H1 (cell line): Measurements from ENCODE around the gene ABHD8. TPM values are rescaled to one million over a fixed set of nuclear protein-coding genes. Genes with fewer than 3 reads are reported as not detected.

Experiments
- CTCF ChIA-PET: fragments of 300-600 bp; sonication (Branson Sonifier 250); formaldehyde crosslinking; loops from one replicate; lab custom pipeline; 2021; ENCODE audit not compliant: partially characterized antibody; lab: Charles Lee
- POLR2A ChIA-PET: fragments of 300-600 bp; sonication (Branson Sonifier 250); formaldehyde crosslinking; loops from one replicate; lab custom pipeline; 2021; ENCODE audit warnings: inconsistent platforms; ENCODE audit not compliant: partially characterized antibody; lab: Charles Lee
- DNase-seq, 2 experiments: peaks; one replicate each; pipeline versions ENCODE4 v3.0.0 to v3.0.0-alpha.2; 2010 to 2022; ENCODE audit warnings: low spot score in 2 of 2, low read depth in 1 of 2, mixed read lengths in 1 of 2
- FAIRE-seq: peaks from 2 replicates; lab custom pipeline; 2011; peaks lifted over from hg19 to GRCh38; lab: Jason Lieb, UNC
- H2AFZ ChIP-seq: 2 replicates; pipeline ENCODE4 v1.8.1; 2012; ENCODE audit warnings: low read length, inconsistent platforms
- H2AK5ac ChIP-seq: 2 replicates; pipeline ENCODE4 v1.6.1; 2013; ENCODE audit warnings: low read depth, low read length
- H2BK120ac ChIP-seq: replicated peaks from 2 replicates; pipeline ENCODE3; 2013; ENCODE audit warnings: low read depth, low read length, inconsistent platforms
- H2BK12ac ChIP-seq: 2 replicates; pipeline ENCODE4 v1.6.1; 2013; ENCODE audit warnings: low read depth, low read length
- H2BK15ac ChIP-seq: 2 replicates; pipeline ENCODE4 v1.6.1; 2013; ENCODE audit warnings: low read length
- H2BK20ac ChIP-seq: 2 replicates; pipeline ENCODE4 v1.6.1; 2013; ENCODE audit warnings: low read length
- H2BK5ac ChIP-seq: 2 replicates; pipeline ENCODE4 v1.6.1; 2013; ENCODE audit warnings: low read depth, low read length
- H3K14ac ChIP-seq: 2 replicates; pipeline ENCODE4 v1.6.1; 2013; ENCODE audit warnings: inconsistent platforms; ENCODE audit not compliant: insufficient read length
- H3K18ac ChIP-seq: 2 replicates; pipeline ENCODE4 v1.6.1; 2013; ENCODE audit warnings: low read length; ENCODE audit errors: extremely low read depth
- H3K23ac ChIP-seq: 2 replicates; pipeline ENCODE4 v1.6.1; 2013; ENCODE audit warnings: inconsistent platforms; ENCODE audit not compliant: insufficient read length
- H3K23me2 ChIP-seq: 2 replicates; pipeline ENCODE4 v1.6.1; 2013; ENCODE audit warnings: low read depth, low read length
- H3K27ac ChIP-seq: 2 replicates; pipeline ENCODE4 v1.6.1; 2011; ENCODE audit warnings: low read depth, low read length, inconsistent platforms
- H3K27me3 ChIP-seq, 4 experiments: replicated peaks in 1 of 4; 1 replicate in 1 of 4; 2 replicates in 3 of 4; pipeline versions ENCODE4 v1.6.1 to v1.8.1; 2011 to 2013; ENCODE audit warnings: low read length in 3 of 4, mild to moderate bottlenecking in 3 of 4, inconsistent platforms in 2 of 4, mixed read lengths in 2 of 4, moderate library complexity in 1 of 4; ENCODE audit not compliant: control insufficient read depth in 3 of 4, insufficient read depth in 3 of 4; ENCODE audit errors: extremely low read depth in 1 of 4
- H3K36me3 ChIP-seq, 4 experiments: 2 replicates each; pipeline versions ENCODE4 v1.6.1 to v1.8.1; 2011 to 2013; ENCODE audit warnings: mild to moderate bottlenecking in 4 of 4, low read length in 3 of 4, moderate library complexity in 2 of 4, control low read depth in 1 of 4, inconsistent platforms in 1 of 4; ENCODE audit not compliant: insufficient read depth in 4 of 4, control insufficient read depth in 2 of 4
- H3K4ac ChIP-seq: replicated peaks from 2 replicates; pipeline ENCODE3; 2013; ENCODE audit warnings: low read length, low read depth, mixed read lengths, inconsistent platforms; ENCODE audit not compliant: insufficient read length
- H3K4me1 ChIP-seq, 4 experiments: replicated peaks in 1 of 4; 1 replicate in 1 of 4; 2 replicates in 3 of 4; pipeline versions ENCODE4 v1.6.1 to v1.8.1; 2011 to 2013; ENCODE audit warnings: low read length in 3 of 4, inconsistent platforms in 2 of 4, mixed read lengths in 1 of 4; ENCODE audit not compliant: insufficient read depth in 4 of 4, control insufficient read depth in 3 of 4
- H3K4me2 ChIP-seq, 2 experiments: 2 replicates each; pipeline versions ENCODE4 v1.6.1 to v1.8.1; 2011 to 2013; ENCODE audit warnings: low read depth in 2 of 2, low read length in 2 of 2, control low read depth in 1 of 2, inconsistent platforms in 1 of 2, mild to moderate bottlenecking in 1 of 2; ENCODE audit not compliant: insufficient read depth in 1 of 2
- H3K4me3 ChIP-seq, 4 experiments: fragments of 200-600, 300-600 bp in 1 of 4; sonication (generic), shearing (Covaris generic), sonication (Bioruptor Twin) in 1 of 4; 2 replicates each; pipeline versions ENCODE4 v1.5.1 to v1.8.1; 2011 to 2016; ENCODE audit warnings: low read length in 4 of 4, low read depth in 3 of 4, control low read depth in 2 of 4, inconsistent platforms in 2 of 4, mild to moderate bottlenecking in 2 of 4, mixed read lengths in 1 of 4, moderate library complexity in 1 of 4; ENCODE audit not compliant: insufficient read depth in 2 of 4; ENCODE audit errors: extremely low read depth in 1 of 4
- H3K56ac ChIP-seq: replicated peaks from 2 replicates; pipeline ENCODE3; 2013; ENCODE audit warnings: low read depth, mild to moderate bottlenecking, mixed read lengths, low read length, inconsistent platforms; ENCODE audit not compliant: insufficient read length
- H3K79me1 ChIP-seq: 2 replicates; pipeline ENCODE4 v1.6.1; 2013; ENCODE audit warnings: low read depth, low read length, control low read depth
- H3K79me2 ChIP-seq, 2 experiments: 2 replicates each; pipeline versions ENCODE4 v1.6.1 to v1.8.1; 2012 to 2013; ENCODE audit warnings: low read length in 2 of 2, mild to moderate bottlenecking in 2 of 2, inconsistent platforms in 1 of 2; ENCODE audit not compliant: insufficient read depth in 2 of 2, control insufficient read depth in 1 of 2
- H3K9ac ChIP-seq, 4 experiments: replicated peaks in 1 of 4; 1 replicate in 1 of 4; 2 replicates in 3 of 4; pipeline versions ENCODE4 v1.6.1 to v1.8.1; 2011 to 2013; ENCODE audit warnings: low read depth in 3 of 4, low read length in 3 of 4, control low read depth in 2 of 4, mild to moderate bottlenecking in 2 of 4, moderate library complexity in 2 of 4, inconsistent platforms in 1 of 4; ENCODE audit errors: extremely low read depth in 1 of 4
- H3K9me3 ChIP-seq, 2 experiments: 2 replicates each; pipeline versions ENCODE4 v1.6.1 to v1.8.1; 2012 to 2013; ENCODE audit warnings: mild to moderate bottlenecking in 2 of 2, moderate library complexity in 2 of 2, control low read depth in 1 of 2, inconsistent platforms in 1 of 2, low read depth in 1 of 2, low read length in 1 of 2, mixed read lengths in 1 of 2; ENCODE audit not compliant: insufficient read depth in 2 of 2
- H4K20me1 ChIP-seq, 2 experiments: replicated peaks in 1 of 2; 2 replicates each; pipeline versions ENCODE3 to v1.8.1; 2011 to 2013; ENCODE audit warnings: inconsistent platforms in 2 of 2, low read length in 2 of 2, mild to moderate bottlenecking in 1 of 2; ENCODE audit not compliant: insufficient read depth in 2 of 2, control insufficient read depth in 1 of 2
- H4K5ac ChIP-seq: 2 replicates; pipeline ENCODE4 v1.6.1; 2013; ENCODE audit warnings: low read length, low read depth, mixed read lengths, inconsistent platforms; ENCODE audit not compliant: insufficient read length
- H4K8ac ChIP-seq: 2 replicates; pipeline ENCODE4 v1.8.0; 2013; ENCODE audit warnings: mild to moderate bottlenecking, moderate library complexity, low read length, inconsistent platforms; ENCODE audit not compliant: insufficient read depth; ENCODE audit errors: extremely low read depth
- H4K91ac ChIP-seq: replicated peaks from 2 replicates; pipeline ENCODE3; 2013; ENCODE audit warnings: low read length, mixed read lengths, inconsistent platforms; ENCODE audit not compliant: insufficient read length
- SAP30 ChIP-seq: fragments of 300-600 bp; sonication (generic); IDR thresholded peaks from 2 replicates; pipeline ENCODE4 v1.7.1; 2012; ENCODE audit warnings: low read length, moderate library complexity, mild to moderate bottlenecking, inconsistent platforms; ENCODE audit not compliant: insufficient read depth, insufficient replicate concordance
- SP1 ChIP-seq: IDR thresholded peaks from 2 replicates; pipeline ENCODE4 v1.6.1; 2011; ENCODE audit warnings: low read depth, low read length
- WGBS, 2 experiments: shearing (Covaris generic) in 1 of 2; methylation state at CpG; one replicate each; pipeline versions ENCODE4 v1.1.6 to v1.1.7; 2013 to 2015; ENCODE audit warnings: low lambda C conversion rate in 2 of 2, mixed read lengths in 2 of 2, inconsistent platforms in 1 of 2, low coverage in 1 of 2, missing lambda C conversion rate in 1 of 2; ENCODE audit not compliant: insufficient replicate concordance in 2 of 2, insufficient coverage in 1 of 2, insufficient read length in 1 of 2; ENCODE audit errors: extremely low coverage in 1 of 2, missing lambda C conversion rate in 1 of 2; 5-methylcytosine and 5-hydroxymethylcytosine counted together
- polyA plus RNA-seq, 7 experiments: library from polyadenylated mRNA; depleted of rRNA in 3 of 7; stranded (reverse) in 5 of 7; unstranded in 2 of 7; fragments of >200 nt in 5 of 7; fragments of 200-250 nt in 2 of 7; gene quantifications; 1 replicate in 5 of 7; 2 replicates in 1 of 7; 4 replicates in 1 of 7; pipeline versions ENCODE4 v1.2.1 to v1.2.3, GENCODE V29; 2011 to 2013; ENCODE audit warnings: missing spikeins in 2 of 7, mixed read lengths in 2 of 7
- total RNA-seq: library from RNA; stranded (reverse); fragmentation: NEBNext Ultra II Directional; extraction: Animal tissue kit (Norgen Biotek cat#: 25700); gene quantifications from 2 replicates; pipeline ENCODE4 v1.2.1, GENCODE V29; 2021

Gene ABHD8
- total and polyA plus RNA-seq, 2 of the 8 experiments (the other 6 are each of a cell fraction or from before 2014, with no cell fraction given): 11.3 to 18.7 TPM

GRCh38 chr19:17320435-17320834 is 17.2 kb upstream of the ABHD8 start:
- peaks cover 0 to 3% of the 10 kb centered on the region in 2 experiments for H4K20me1 ChIP-seq
- no peak overlapping the region for H2AFZ ChIP-seq
- H3K79me2 ChIP-seq: no peaks in the 10 kb centered on the region
- no peak overlapping the region for H3K23ac ChIP-seq
- H2BK120ac ChIP-seq: no peak overlapping the region
- 86% methylated on average over 11 of the region's 11 CpGs; no CpG with 5 or more reads in 1 of the 2 experiments for WGBS, 2 experiments
- H2BK20ac ChIP-seq: no peak overlapping the region
- no peaks in the 10 kb centered on the region; the same call in 1 of the 2 replicates for H3K79me1 ChIP-seq
- TF ChIP-seq SAP30: no peak
- TF ChIP-seq SP1: no peak
- no peak overlapping the region for H3K14ac ChIP-seq
- H3K4me2 ChIP-seq: no peak overlapping the region
- H3K23me2 ChIP-seq: no peaks in the 10 kb centered on the region
- H2BK12ac ChIP-seq: no peak overlapping the region
- H3K9me3 ChIP-seq: no peaks in the 10 kb centered on the region
- no peak overlapping the region for H3K9ac ChIP-seq
- peaks cover 2 to 38% (median 18%) of the 10 kb centered on the region in 4 experiments; a peak in 5 of 8 replicates for H3K36me3 ChIP-seq
- H2BK15ac ChIP-seq: no peak overlapping the region
- DNase-seq: no peak
- ChIA-PET CTCF (interaction anchor here (0.6 to 1.1 kb wide), 3 partner anchors 13 to 66 kb away, joined by 3 to 4 read pairs (median 3); no protein-coding TSS in a partner anchor), POLR2A (interaction anchor here (0.9 to 17.1 kb wide), 5 partner anchors 10 to 84 kb away, joined by 4 to 329 read pairs (median 5); partner anchors contain the start of genes ABHD8, ANO8, DDA1 and GTPBP3)
- H3K56ac ChIP-seq: no peak overlapping the region
- no peak overlapping the region for H4K91ac ChIP-seq
- H3K18ac ChIP-seq: no peak overlapping the region
- H3K27ac ChIP-seq: no peak overlapping the region
- FAIRE-seq: no peak
- H3K4me1 ChIP-seq: no peaks in the 10 kb centered on the region; a peak in 1 of 7 replicates
- no peaks in the 10 kb centered on the region for H3K27me3 ChIP-seq
- no peak overlapping the region for H2AK5ac ChIP-seq
- no peak overlapping the region for H3K4me3 ChIP-seq
- no peak overlapping the region for H4K8ac ChIP-seq
- no peak overlapping the region for H4K5ac ChIP-seq
- H3K4ac ChIP-seq: no peak overlapping the region
- no peak overlapping the region for H2BK5ac ChIP-seq
